Measurements from ENCODE around the gene YTHDC1. TPM values are rescaled to one million over a fixed set of nuclear protein-coding genes. Genes with fewer than 3 reads are reported as not detected.

YTHDC1 gene
- total RNA-seq: 41.8 and 43.0 TPM in 2 replicates

DNA sequence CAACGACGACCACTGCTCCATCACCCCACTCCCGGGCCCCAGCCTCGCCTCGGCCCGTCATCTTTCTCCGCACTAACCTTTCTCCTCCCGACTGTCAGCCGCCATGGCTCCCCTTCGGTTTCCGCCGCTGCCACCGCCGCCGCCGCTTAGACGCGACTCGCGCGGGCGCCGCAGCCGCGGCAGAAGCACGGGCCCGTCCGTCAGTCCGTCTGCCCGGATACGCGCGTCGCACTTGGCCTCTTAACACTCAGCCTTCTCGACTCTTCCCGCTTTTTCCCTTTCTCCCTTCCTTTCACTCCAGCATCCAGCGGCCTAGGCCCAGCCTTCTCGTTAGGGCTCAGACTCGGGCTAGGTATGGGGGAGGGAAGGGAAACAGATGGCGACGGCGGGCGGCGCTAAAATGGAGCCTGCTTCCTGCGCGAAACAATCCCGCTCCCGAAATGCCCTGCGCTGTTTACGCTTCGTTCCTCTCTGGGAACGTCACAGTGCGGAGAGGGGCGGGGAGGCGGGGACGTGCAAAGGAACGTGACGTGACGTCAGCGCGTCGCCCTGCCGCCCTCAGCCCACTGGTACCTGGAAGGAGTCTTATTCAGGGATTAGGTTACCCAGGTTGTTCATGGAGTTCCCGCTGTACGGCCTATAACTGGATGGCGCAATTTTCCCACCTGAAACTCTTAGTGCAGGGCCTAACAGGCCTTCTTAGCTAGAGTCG, at the start of gene YTHDC1:
YTHDC1 (minus strand) TSS at position 442 of the 712 bp plus-strand sequence; CDS start at position 105, 337 bp downstream.

Small RNA genes lying within 50 kb of the gene (small RNA-seq; reads per million reads assigned to genes)
- not detected for gene MT2P1

Other genes starting within 250 kb of the YTHDC1 start
- gene TMPRSS11F, start 220.2 kb downstream of the YTHDC1 start, total RNA-seq: not detected in 2 replicates
- gene TMPRSS11B, start 104.4 kb downstream of the YTHDC1 start, total RNA-seq: not detected in 2 replicates
- not detected in 2 replicates for gene TMPRSS11E, start 97.4 kb upstream of the YTHDC1 start, total RNA-seq
- gene UGT2B17, start 226.2 kb upstream of the YTHDC1 start, total RNA-seq: not detected in 2 replicates